Measurements from ENCODE around the gene POLRMT. TPM values are rescaled to one million over a fixed set of nuclear protein-coding genes. Genes with fewer than 3 reads are reported as not detected.

POLRMT gene
- total RNA-seq, 4 donors from 2014 or later = 37.8 to 61.1 (median 46.9) TPM

- no peak for TF ChIP-seq POLR2A (IDR thresholded peaks at IDR 0.05)
- 86 to 95% methylated on average over 17 to 22 of the region's 22 CpGs for WGBS, 2 donors
- no peak for DNase-seq (ENCODE audit: low spot score in 2 of 2)
- H3K4me3 ChIP-seq (ENCODE audit: low read depth, poor library complexity, severe bottlenecking) = no peak overlapping the region
- intact Hi-C loops (cut with DNase I; ENCODE audit: low total_unique reads) = no loop called here
Observed at GRCh38 chr19:580274-580835, 53.0 kb downstream of the POLRMT start.

GRCh38 chr19:579842-580155 is 53.5 kb downstream of the POLRMT start:
- DNase-seq (ENCODE audit: low spot score in 2 of 2) = no peak
- intact Hi-C loops (cut with DNase I; ENCODE audit: low total_unique reads) = no loop called here
- no peak for TF ChIP-seq CTCF (IDR thresholded peaks at IDR 0.05)
- TF ChIP-seq POLR2A (IDR thresholded peaks at IDR 0.05) = no peak
- WGBS, 2 donors = 86 to 88% methylated on average over 11 of the region's 11 CpGs
- no peak overlapping the region for H3K4me3 ChIP-seq (ENCODE audit: low read depth, poor library complexity, severe bottlenecking)

- intact Hi-C loops (cut with DNase I; ENCODE audit: low total_unique reads) = no loop called here
- H3K4me3 ChIP-seq (ENCODE audit: low read depth, poor library complexity, severe bottlenecking) = no peak overlapping the region
- DNase-seq (ENCODE audit: low spot score in 2 of 2) = no peak
- 91% methylated on average over 27 to 46 of the region's 46 CpGs for WGBS, 2 donors
- TF ChIP-seq CTCF (IDR thresholded peaks at IDR 0.05) (no peak), POLR2A (IDR thresholded peaks at IDR 0.05) (no peak)
Observed at GRCh38 chr19:579111-579841, 54.1 kb downstream of the POLRMT start.

- H3K4me3 ChIP-seq (ENCODE audit: low read depth, poor library complexity, severe bottlenecking) = no peak overlapping the region
- DNase-seq (ENCODE audit: low spot score in 2 of 2) = no peak
- TF ChIP-seq CTCF (IDR thresholded peaks at IDR 0.05) = no peak
- no peak for TF ChIP-seq POLR2A (IDR thresholded peaks at IDR 0.05)
- 91 to 92% methylated on average over 58 to 66 of the region's 66 CpGs for WGBS, 2 donors
- intact Hi-C loops (cut with DNase I; ENCODE audit: low total_unique reads) = no loop called here
Observed at GRCh38 chr19:577439-578392, 55.6 kb downstream of the POLRMT start.

GRCh38 chr19:576768-577438 is 56.4 kb downstream of the POLRMT start:
- 71 to 82% methylated on average over 25 to 28 of the region's 28 CpGs for WGBS, 2 donors
- TF ChIP-seq POLR2A (IDR thresholded peaks at IDR 0.05) (no peak), CTCF (IDR thresholded peaks at IDR 0.05) (no peak)
- intact Hi-C loops (cut with DNase I; ENCODE audit: low total_unique reads) = no loop called here

More at GRCh38 chr19:576768-577438, 56.4 kb downstream of the POLRMT start:
- no peak for DNase-seq (ENCODE audit: low spot score in 2 of 2)
- no peak overlapping the region for H3K4me3 ChIP-seq (ENCODE audit: low read depth, poor library complexity, severe bottlenecking)
